K562 (cell line): Measurements from ENCODE around the gene DCAF7. TPM values are rescaled to one million over a fixed set of nuclear protein-coding genes. Genes with fewer than 3 reads are reported as not detected.

Experiments
- ATAC-seq: fragments of 200-7000 bp; cut with Tn5 transposase; 3 replicates; pipeline ENCODE4 v1.9.1; 2020; ENCODE audit warnings: moderate library complexity
- BruUV-seq: library from RNA; stranded (reverse); fragments of 400-500 nt; replicated peaks from 2 replicates; lab custom pipeline; 2021; lab: Mats Ljungman, UMichigan
- CTCF ChIA-PET: fragments of 300-600 bp; formaldehyde crosslinking; extraction: SDS; loops from one replicate; lab custom pipeline; 2021; ENCODE audit warnings: low intra/inter-chr PET ratio; lab: Yijun Ruan, JAX
- POLR2A ChIA-PET: fragments of 300-600, 350-650 bp; sonication (Branson Sonifier 250); formaldehyde crosslinking; extraction: SDS; loops from one replicate; lab custom pipeline; 2021; ENCODE audit warnings: antibody characterized with exemption, inconsistent platforms; lab: Yijun Ruan, JAX
- DNase-seq, 4 experiments: peaks; one replicate each; pipeline versions ENCODE4 v3.0.0 to v3.0.0-alpha.2; 2011 to 2018; ENCODE audit warnings: low spot score in 3 of 4, mixed read lengths in 3 of 4; ENCODE audit errors: extremely low read depth in 1 of 4
- FAIRE-seq: peaks from 2 replicates; lab custom pipeline; 2011; peaks lifted over from hg19 to GRCh38; lab: Jason Lieb, UNC
- H2AFZ ChIP-seq: 2 replicates; pipeline ENCODE4 v1.6.0; 2011; ENCODE audit warnings: low read depth, low read length, control low read depth, inconsistent platforms
- H3K27ac ChIP-seq: fragments of 200-600 bp; 3 replicates; pipeline ENCODE4 v1.8.0; 2011; ENCODE audit warnings: low read depth, mild to moderate bottlenecking, control low read depth, inconsistent platforms, low read length, moderate library complexity, mixed read lengths; ENCODE audit errors: extremely low read depth
- H3K27me3 ChIP-seq, 2 experiments: fragments of 300-600 bp in 1 of 2; 2 replicates in 1 of 2; 3 replicates in 1 of 2; pipeline versions ENCODE4 v1.6.0 to v1.8.0; 2011; ENCODE audit warnings: inconsistent platforms in 2 of 2, low read length in 2 of 2, mild to moderate bottlenecking in 1 of 2, mixed read lengths in 1 of 2, moderate library complexity in 1 of 2; ENCODE audit not compliant: control insufficient read depth in 2 of 2, insufficient read depth in 2 of 2
- H3K36me3 ChIP-seq: fragments of 300-600 bp; 3 replicates; pipeline ENCODE4 v1.8.0; 2011; ENCODE audit warnings: mild to moderate bottlenecking, low read length, inconsistent platforms; ENCODE audit not compliant: control insufficient read depth, insufficient read depth
- H3K4me1 ChIP-seq, 2 experiments: fragments of 200-600 bp in 1 of 2; replicated peaks in 1 of 2; 2 replicates in 1 of 2; 3 replicates in 1 of 2; pipeline versions ENCODE4 v1.5.1 to v1.8.0; 2011; ENCODE audit warnings: inconsistent platforms in 2 of 2, low read length in 2 of 2, mild to moderate bottlenecking in 1 of 2, mixed read lengths in 1 of 2, moderate library complexity in 1 of 2; ENCODE audit not compliant: control insufficient read depth in 2 of 2, insufficient read depth in 2 of 2
- H3K4me2 ChIP-seq: 2 replicates; pipeline ENCODE4 v1.6.1; 2011; ENCODE audit warnings: low read length, control low read depth, inconsistent platforms, mixed read lengths; ENCODE audit not compliant: insufficient read depth
- H3K4me3 ChIP-seq: fragments of 200-600 bp; sonication (generic), shearing (Covaris generic); 2 replicates; pipeline ENCODE4 v1.5.1; 2016; ENCODE audit warnings: control low read depth, inconsistent platforms
- H3K79me2 ChIP-seq: fragments of 200-600 bp; 3 replicates; pipeline ENCODE4 v1.8.0; 2011; ENCODE audit warnings: low read length, inconsistent platforms; ENCODE audit not compliant: control insufficient read depth, insufficient read depth
- H3K9ac ChIP-seq, 2 experiments: 2 replicates each; pipeline versions ENCODE4 v1.6.0 to v1.6.1; 2011; ENCODE audit warnings: low read depth in 2 of 2, low read length in 2 of 2, control low read depth in 1 of 2, inconsistent platforms in 1 of 2, mild to moderate bottlenecking in 1 of 2, mixed read lengths in 1 of 2; ENCODE audit not compliant: insufficient read depth in 1 of 2
- H3K9me1 ChIP-seq: one replicate; pipeline ENCODE4 v1.6.0; 2011; ENCODE audit warnings: inconsistent platforms, mild to moderate bottlenecking, low read length, moderate library complexity; ENCODE audit not compliant: control insufficient read depth, insufficient read depth
- H3K9me3 ChIP-seq: replicated peaks from 2 replicates; pipeline ENCODE4 v1.5.1; 2011; ENCODE audit warnings: low read depth, low read length, inconsistent platforms; ENCODE audit not compliant: control insufficient read depth, insufficient read depth
- H4K20me1 ChIP-seq: replicated peaks from 2 replicates; pipeline ENCODE4 v1.6.1; 2011; ENCODE audit warnings: low read length, inconsistent platforms, mixed read lengths; ENCODE audit not compliant: control insufficient read depth, insufficient read depth
- HOXB6 ChIP-seq: fragments of 250-450 bp; sonication (Bioruptor Pico); IDR thresholded peaks from 2 replicates; pipeline ENCODE4 v1.5.1; 2022; ENCODE audit warnings: mild to moderate bottlenecking, borderline replicate concordance
- MCM3 ChIP-seq: fragments of 450-650 bp; IDR thresholded peaks from 2 replicates; pipeline ENCODE4 v1.6.1; 2016
- NCOA2 ChIP-seq, 2 experiments: fragments of 450-650 bp; IDR thresholded peaks; 2 replicates each; pipeline ENCODE4 v1.6.1; 2018; ENCODE audit warnings: mild to moderate bottlenecking in 2 of 2, moderate library complexity in 1 of 2; ENCODE audit not compliant: partially characterized antibody in 2 of 2
- NCOR1 ChIP-seq: fragments of 450-650 bp; IDR thresholded peaks from 2 replicates; pipeline ENCODE4 v1.6.1; 2016; ENCODE audit warnings: mild to moderate bottlenecking, moderate library complexity
- NFE2 ChIP-seq: IDR thresholded peaks from 2 replicates; pipeline ENCODE4 v1.6.1; 2014; ENCODE audit warnings: antibody characterized with exemption, low read depth
- OTX1 ChIP-seq: fragments of 450-650 bp; formaldehyde crosslinking; IDR thresholded peaks from 2 replicates; pipeline ENCODE4 v1.4.0; 2022; ENCODE audit warnings: mild to moderate bottlenecking
- PHF21A ChIP-seq: fragments of 450-650 bp; IDR thresholded peaks from 2 replicates; pipeline ENCODE4 v1.6.1; 2017; ENCODE audit warnings: low read depth, borderline replicate concordance
- RB1 ChIP-seq: fragments of 450-650 bp; IDR thresholded peaks from 2 replicates; pipeline ENCODE4 v1.6.1; 2017; ENCODE audit warnings: low read depth, mild to moderate bottlenecking
- ZNF134 ChIP-seq: fragments of 250-450 bp; sonication (Bioruptor Pico); conservative IDR thresholded peaks from 2 replicates; pipeline ENCODE4 v1.4.0; 2020
- ZNF589 ChIP-seq: fragments of 200-800 bp; sonication (Bioruptor generic); IDR thresholded peaks from 2 replicates; pipeline ENCODE4 v1.6.1; 2016; ENCODE audit warnings: low read depth, missing genetic modification characterization, missing compliant biosample characterization
- ZNF644 ChIP-seq: fragments of 200-800 bp; sonication (Bioruptor generic); IDR thresholded peaks from 2 replicates; pipeline ENCODE4 v1.6.1; 2016; ENCODE audit warnings: low read depth, missing genetic modification characterization, missing compliant biosample characterization
- WGBS: fragments of 100-300 bp; shearing (Covaris generic); methylation state at CpG from one replicate; pipeline ENCODE4 v1.1.6; 2016; ENCODE audit warnings: low coverage, mixed read lengths; ENCODE audit not compliant: insufficient coverage; ENCODE audit errors: missing lambda C conversion rate; 5-methylcytosine and 5-hydroxymethylcytosine counted together
- in situ Hi-C: fragments of 300-500 bp; cut with MboI; formaldehyde crosslinking; loops from 4 replicates; pipeline ENCODE4 v1.15.0; 2018; ENCODE audit warnings: inconsistent platforms, mixed read lengths
- intact Hi-C: fragments of 100-400 bp; cut with micrococcal nuclease; formaldehyde crosslinking; loops from 2 replicates; pipeline ENCODE4 v1.14.2; 2022
- polyA plus RNA-seq, 8 experiments: library from polyadenylated mRNA; depleted of rRNA in 4 of 8; stranded (reverse) in 5 of 8; unstranded in 3 of 8; fragments of >200 nt; fragmentation: Nextera tagmentation in 2 of 8; fragmentation: Illumina TruSeq in 1 of 8; extraction: Ambion mirVana in 2 of 8; extraction: Trizol in 1 of 8; gene quantifications; 2 replicates each; pipeline versions ENCODE4 v1.2.1 to v1.2.3, GENCODE V29; 2011 to 2014; ENCODE audit warnings: inconsistent platforms in 1 of 8, missing spikeins in 1 of 8
- total RNA-seq, 7 experiments: library from RNA; depleted of rRNA in 6 of 7; stranded (reverse); fragments of >200 nt in 6 of 7; fragmentation: Illumina TruSeq in 2 of 7; extraction: Trizol in 2 of 7; gene quantifications; 2 replicates each; pipeline versions ENCODE4 v1.2.1 to v1.2.3, GENCODE V29; 2011 to 2021; ENCODE audit warnings: low replicate concordance in 1 of 7
- TF ChIP-seq, protein P1 (sequence below): fragments of 250-450 bp; sonication (Bioruptor Pico); IDR thresholded peaks from 2 replicates; pipeline ENCODE4 v1.4.0; 2020; ENCODE audit warnings: mild to moderate bottlenecking, moderate library complexity

DCAF7 gene
- total and polyA plus RNA-seq, 9 of the 15 experiments (the other 6 are each of a cell fraction or from before 2014, with no cell fraction given), result 30.8 to 123 (median 40.2) TPM

DNA sequence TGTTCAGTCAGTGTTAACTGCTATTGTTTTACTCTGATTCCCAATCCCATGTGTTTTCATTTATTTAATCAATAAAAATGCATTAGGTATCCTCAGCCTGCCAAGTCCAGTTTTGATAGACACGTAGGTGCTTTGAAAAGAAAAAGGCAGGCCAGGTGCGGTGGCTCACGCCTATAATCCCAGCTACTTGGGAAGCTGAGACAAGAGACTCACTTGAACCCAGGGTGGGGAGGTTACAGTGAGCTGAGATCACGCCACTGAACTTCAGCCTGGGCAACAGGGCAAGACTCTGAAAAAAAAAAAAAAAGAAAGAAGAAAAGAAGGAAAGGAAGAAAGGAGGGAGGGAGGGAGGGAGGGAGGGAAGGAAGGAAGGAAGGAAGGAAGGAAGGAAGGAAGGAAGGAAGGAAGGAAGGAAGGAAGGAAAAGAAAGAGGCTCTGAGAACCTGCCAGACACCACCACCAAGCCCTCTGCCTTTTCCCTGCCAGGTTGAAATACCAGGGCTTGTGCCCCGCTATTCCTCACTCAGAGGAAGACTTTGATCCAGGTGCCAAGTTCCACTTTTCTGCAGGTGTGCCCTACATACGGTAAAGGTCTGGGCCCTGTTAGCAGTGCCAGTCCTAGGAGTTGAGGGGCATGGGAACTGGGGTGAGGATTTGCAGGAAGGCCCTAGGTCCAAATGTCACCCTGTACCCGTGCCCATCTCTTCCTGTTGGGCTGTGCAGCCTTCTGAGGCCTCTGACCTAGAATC lies 37.2 kb upstream of the DCAF7 start:
- in situ Hi-C loops, result no loop called here
- Histone ChIP-seq H3K4me2 (no peak overlapping the region), H4K20me1 (peaks cover 6% of the 10 kb centered on the region)

More for the DNA sequence above, 37.2 kb upstream of the DCAF7 start:
- no peak overlapping the region for H3K9ac ChIP-seq
- 10% methylated on average over 6 of the region's 7 CpGs for WGBS
- FAIRE-seq (no peak), ATAC-seq (no peak), DNase-seq (no peak)
- ChIA-PET POLR2A (interaction anchor here (0.8 to 1.1 kb wide), 2 partner anchors 27 to 38 kb away, joined by 4 read pairs; partner anchors contain the start of gene DCAF7), CTCF (no interaction called here)
- H3K27ac ChIP-seq, result no peak overlapping the region
- no peaks in the 10 kb centered on the region for H3K36me3 ChIP-seq
- BruUV-seq, result no TSS peak
- TF ChIP-seq NCOR1, result no peak
- no peak for TF ChIP-seq ZNF589
- TF ChIP-seq MCM3, result no peak
- no peak for TF ChIP-seq HOXB6
- no peak for TF ChIP-seq RB1
- no peak for TF ChIP-seq ZNF134 (CRISPR knock-in tag)
- no peak for TF ChIP-seq NCOA2 (IDR thresholded peaks at IDR 0.05; ENCODE audit: partially characterized antibody in 2 of 2)
- no peak for TF ChIP-seq OTX1 (CRISPR knock-in tag)
- no peak for TF ChIP-seq NFE2
- no peak for TF ChIP-seq ZNF644
- TF ChIP-seq PHF21A, result no peak
- TF ChIP-seq, protein P1, sequence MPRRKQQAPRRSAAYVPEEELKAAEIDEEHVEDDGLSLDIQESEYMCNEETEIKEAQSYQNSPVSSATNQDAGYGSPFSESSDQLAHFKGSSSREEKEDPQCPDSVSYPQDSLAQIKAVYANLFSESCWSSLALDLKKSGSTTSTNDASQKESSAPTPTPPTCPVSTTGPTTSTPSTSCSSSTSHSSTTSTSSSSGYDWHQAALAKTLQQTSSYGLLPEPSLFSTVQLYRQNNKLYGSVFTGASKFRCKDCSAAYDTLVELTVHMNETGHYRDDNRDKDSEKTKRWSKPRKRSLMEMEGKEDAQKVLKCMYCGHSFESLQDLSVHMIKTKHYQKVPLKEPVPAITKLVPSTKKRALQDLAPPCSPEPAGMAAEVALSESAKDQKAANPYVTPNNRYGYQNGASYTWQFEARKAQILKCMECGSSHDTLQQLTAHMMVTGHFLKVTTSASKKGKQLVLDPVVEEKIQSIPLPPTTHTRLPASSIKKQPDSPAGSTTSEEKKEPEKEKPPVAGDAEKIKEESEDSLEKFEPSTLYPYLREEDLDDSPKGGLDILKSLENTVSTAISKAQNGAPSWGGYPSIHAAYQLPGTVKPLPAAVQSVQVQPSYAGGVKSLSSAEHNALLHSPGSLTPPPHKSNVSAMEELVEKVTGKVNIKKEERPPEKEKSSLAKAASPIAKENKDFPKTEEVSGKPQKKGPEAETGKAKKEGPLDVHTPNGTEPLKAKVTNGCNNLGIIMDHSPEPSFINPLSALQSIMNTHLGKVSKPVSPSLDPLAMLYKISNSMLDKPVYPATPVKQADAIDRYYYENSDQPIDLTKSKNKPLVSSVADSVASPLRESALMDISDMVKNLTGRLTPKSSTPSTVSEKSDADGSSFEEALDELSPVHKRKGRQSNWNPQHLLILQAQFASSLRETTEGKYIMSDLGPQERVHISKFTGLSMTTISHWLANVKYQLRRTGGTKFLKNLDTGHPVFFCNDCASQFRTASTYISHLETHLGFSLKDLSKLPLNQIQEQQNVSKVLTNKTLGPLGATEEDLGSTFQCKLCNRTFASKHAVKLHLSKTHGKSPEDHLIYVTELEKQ (CRISPR knock-in tag), result no peak
- H3K27me3 ChIP-seq, result peaks cover 44 to 64% of the 10 kb centered on the region in 2 experiments
- no peaks in the 10 kb centered on the region for H3K9me1 ChIP-seq
- no peaks in the 10 kb centered on the region for H3K9me3 ChIP-seq
- H3K4me3 ChIP-seq, result no peak overlapping the region
- H3K4me1 ChIP-seq, result no peaks in the 10 kb centered on the region; a peak in 1 of 5 replicates
- no peak overlapping the region for H2AFZ ChIP-seq
- intact Hi-C loops, result no loop called here
- no peaks in the 10 kb centered on the region for H3K79me2 ChIP-seq
